ENCODE results near the gene WDR27.

The WDR27 gene

DNA sequence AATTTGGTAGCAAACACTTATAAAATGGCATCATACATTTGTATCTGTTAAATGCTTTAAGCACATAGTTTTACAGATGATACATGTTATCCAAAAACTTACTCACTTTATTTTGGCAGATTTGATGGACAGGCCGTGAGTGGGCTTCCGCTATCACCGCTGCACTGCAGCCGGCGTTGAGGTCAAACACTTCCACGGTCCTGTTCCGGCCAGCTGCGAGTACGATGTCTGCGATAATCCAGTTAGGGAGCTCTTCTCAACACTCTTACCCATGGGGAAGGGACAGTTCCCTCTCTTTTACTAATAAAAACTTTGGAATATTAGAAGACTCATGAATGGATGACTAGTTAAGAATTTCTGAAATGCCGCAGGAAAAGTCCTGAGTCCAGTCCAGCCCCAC lies 69.0 kb downstream of the WDR27 start:
- Histone ChIP-seq H3K9me3 (no peaks in the 10 kb centered on the region), H3K4me1 (no peaks in the 10 kb centered on the region), H3K4me3 (ENCODE audit: low read depth, low read length) (no peak overlapping the region), H3K36me3 (peaks cover 20% of the 10 kb centered on the region), H3K27me3 (no peaks in the 10 kb centered on the region)
- no peak for DNase-seq
- no peak for TF ChIP-seq CTCF (IDR thresholded peaks at IDR 0.05; ENCODE audit: low read depth, low read length)

DNA sequence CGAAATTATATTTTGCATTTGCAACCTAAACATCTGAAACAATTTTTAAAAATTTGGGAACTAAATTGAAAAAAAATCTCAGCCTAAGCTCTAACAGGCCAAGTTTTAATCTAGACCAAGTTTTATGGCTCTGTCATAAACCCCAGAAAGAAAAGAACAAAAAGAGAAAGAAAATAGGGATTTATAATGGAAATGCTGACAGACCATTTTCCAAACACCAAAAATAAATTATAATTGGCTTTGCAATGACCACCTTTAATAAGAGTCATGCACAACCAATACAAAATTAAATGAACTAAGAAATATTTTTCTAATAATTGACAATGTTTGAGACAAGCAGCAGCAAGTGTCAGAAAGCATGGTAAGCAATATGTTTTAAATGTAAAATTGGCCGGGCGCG lies 72.6 kb downstream of the WDR27 start:
- TF ChIP-seq CTCF (IDR thresholded peaks at IDR 0.05; ENCODE audit: low read depth, low read length), result no peak
- H3K9me3 ChIP-seq, result no peaks in the 10 kb centered on the region
- no peaks in the 10 kb centered on the region for H3K27me3 ChIP-seq
- no peak overlapping the region for H3K4me3 ChIP-seq (ENCODE audit: low read depth, low read length)
- no peaks in the 10 kb centered on the region for H3K4me1 ChIP-seq
- H3K36me3 ChIP-seq, result peaks cover 31% of the 10 kb centered on the region
- DNase-seq, result no peak

DNA sequence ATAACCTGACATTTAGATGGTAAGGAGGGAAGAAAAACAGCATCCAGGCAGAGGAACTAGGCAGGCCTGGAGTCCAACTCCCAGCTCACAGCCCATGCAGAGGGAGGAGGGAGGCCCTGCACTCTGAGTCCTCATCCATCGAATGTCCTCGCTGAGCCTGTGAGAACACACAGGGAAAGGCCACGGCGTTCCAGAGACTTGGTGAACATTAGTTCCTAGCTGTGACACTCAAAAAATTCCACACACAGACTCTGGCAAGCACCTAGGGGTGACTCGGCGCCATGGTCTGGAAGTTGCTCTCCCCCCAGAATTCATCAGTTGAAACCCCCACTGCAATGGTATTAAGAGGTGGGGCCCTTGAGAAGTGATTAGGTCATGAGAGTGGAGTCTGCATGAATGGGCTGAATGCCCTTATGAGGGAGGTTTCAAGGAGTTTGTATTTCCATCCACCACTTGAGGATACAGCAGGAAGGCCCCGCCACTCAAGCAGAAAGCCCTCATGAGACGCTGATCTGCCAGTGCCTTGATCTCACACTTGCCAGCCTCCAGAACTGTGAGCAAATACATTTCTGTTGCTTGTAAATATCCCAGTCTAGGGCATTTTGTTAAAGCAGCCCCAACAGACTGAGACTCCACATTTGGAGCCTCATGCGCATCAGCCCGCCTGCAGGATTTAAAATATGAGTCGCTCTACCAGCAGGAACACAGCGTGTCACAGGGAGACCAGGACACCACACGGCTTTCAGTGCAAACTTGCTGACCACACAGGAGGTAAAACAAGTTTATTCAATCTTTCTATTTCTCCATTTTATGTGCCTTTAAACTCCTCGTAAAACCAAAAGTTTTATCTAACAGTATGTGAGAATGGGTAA lies 73.9 kb downstream of the WDR27 start:
- no peak for TF ChIP-seq CTCF (IDR thresholded peaks at IDR 0.05; ENCODE audit: low read depth, low read length)
- no peaks in the 10 kb centered on the region for H3K4me1 ChIP-seq
- no peaks in the 10 kb centered on the region; the same call in 1 of the 2 replicates for H3K9me3 ChIP-seq
- DNase-seq, result no peak
- no peak overlapping the region for H3K4me3 ChIP-seq (ENCODE audit: low read depth, low read length)
- peaks cover 25% of the 10 kb centered on the region for H3K36me3 ChIP-seq
- no peaks in the 10 kb centered on the region for H3K27me3 ChIP-seq

DNA sequence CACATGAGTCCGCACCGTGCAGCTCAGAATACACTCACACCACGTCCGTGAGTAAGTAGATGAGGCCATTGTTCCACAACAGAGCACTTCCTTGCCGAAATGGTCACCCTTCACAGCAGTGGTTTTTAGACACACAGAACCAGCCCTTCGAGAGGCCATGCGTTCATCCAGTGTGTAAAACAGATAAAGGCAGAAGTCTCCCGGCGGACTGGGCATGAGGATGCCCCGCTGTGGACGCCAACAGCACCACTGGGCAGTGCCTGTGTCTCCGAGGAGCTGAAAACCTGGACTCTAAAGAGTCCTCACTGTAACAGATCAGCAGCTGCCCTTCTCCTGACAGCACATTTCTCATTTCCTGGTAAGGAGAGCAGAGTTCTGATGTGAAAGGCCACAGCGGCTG lies 75.2 kb downstream of the WDR27 start:
- no peaks in the 10 kb centered on the region for H3K27me3 ChIP-seq
- H3K9me3 ChIP-seq, result no peaks in the 10 kb centered on the region; the same call in 1 of the 2 replicates
- H3K4me1 ChIP-seq, result no peaks in the 10 kb centered on the region
- no peak for TF ChIP-seq CTCF (IDR thresholded peaks at IDR 0.05; ENCODE audit: low read depth, low read length)
- no peak overlapping the region for H3K4me3 ChIP-seq (ENCODE audit: low read depth, low read length)
- H3K36me3 ChIP-seq, result peaks cover 21% of the 10 kb centered on the region
- no peak for DNase-seq

DNA sequence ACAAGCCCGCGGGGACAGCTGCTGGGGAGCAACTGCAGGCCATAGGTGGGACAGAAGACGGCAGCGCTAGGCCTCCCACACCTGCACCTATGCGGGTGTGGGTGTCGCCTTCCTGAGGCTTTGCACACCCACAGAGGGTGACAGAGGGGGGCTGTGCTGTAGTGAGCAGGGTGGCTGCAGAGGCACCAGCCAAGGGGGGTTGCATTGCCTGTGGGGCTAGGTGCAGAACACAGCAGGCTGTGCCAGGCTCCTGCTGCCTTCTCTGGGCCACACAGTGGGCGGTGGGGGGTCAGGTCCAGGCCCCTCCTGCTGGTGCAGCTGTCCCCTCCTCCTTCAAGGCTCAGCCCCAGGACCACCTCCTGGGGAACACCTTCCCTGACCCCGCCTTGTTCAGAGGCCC lies 75.7 kb downstream of the WDR27 start:
- H3K4me1 ChIP-seq, result no peaks in the 10 kb centered on the region
- no peak overlapping the region for H3K4me3 ChIP-seq (ENCODE audit: low read depth, low read length)
- H3K9me3 ChIP-seq, result no peaks in the 10 kb centered on the region; the same call in 1 of the 2 replicates
- DNase-seq, result no peak
- no peak for TF ChIP-seq CTCF (IDR thresholded peaks at IDR 0.05; ENCODE audit: low read depth, low read length)
- H3K27me3 ChIP-seq, result no peaks in the 10 kb centered on the region
- peaks cover 21% of the 10 kb centered on the region for H3K36me3 ChIP-seq

GRCh38 chr6:169625376-169625775 lies 76.5 kb downstream of the WDR27 start:
- no peak for TF ChIP-seq CTCF (IDR thresholded peaks at IDR 0.05; ENCODE audit: low read depth, low read length)
- Histone ChIP-seq H3K36me3 (peaks cover 21% of the 10 kb centered on the region), H3K9me3 (no peaks in the 10 kb centered on the region; the same call in 1 of the 2 replicates), H3K4me1 (no peaks in the 10 kb centered on the region), H3K4me3 (ENCODE audit: low read depth, low read length) (no peak overlapping the region), H3K27me3 (no peaks in the 10 kb centered on the region)
- no peak for DNase-seq

All from BE2C (cell line).